Esophagus muscularis mucosa (tissue), 4 donors: ENCODE measurements around the gene PLEKHG4. TPM values are rescaled to one million over a fixed set of nuclear protein-coding genes. Genes with fewer than 3 reads are reported as not detected.

Experiments
- DNase-seq: peaks from one replicate; pipeline ENCODE4 v3.0.0-alpha.2; 2017; ENCODE audit errors: extremely low spot score
- H3K27ac ChIP-seq, 4 donors: fragments of 200-600 bp; sonication (generic); replicated peaks in 1 of 4; 1 replicate in 3 of 4; 2 replicates in 1 of 4; pipeline ENCODE4 v1.5.1; 2016 to 2019; ENCODE audit warnings: mild to moderate bottlenecking in 1 of 4
- H3K27me3 ChIP-seq, 4 donors: fragments of 200-600 bp; sonication (generic); one replicate each; pipeline versions ENCODE4 v1.5.1 to v1.6.0; 2016 to 2019
- H3K36me3 ChIP-seq, 4 donors: fragments of 200-600 bp; sonication (generic); one replicate each; pipeline ENCODE4 v1.5.1; 2016 to 2019
- H3K4me1 ChIP-seq, 4 donors: fragments of 200-600 bp; sonication (generic); one replicate each; pipeline ENCODE4 v1.5.1; 2016 to 2019
- H3K4me3 ChIP-seq, 4 donors: fragments of 200-600 bp; sonication (generic); 1 replicate in 2 of 4; 2 replicates in 2 of 4; pipeline ENCODE4 v1.5.1; 2016 to 2019; ENCODE audit warnings: mild to moderate bottlenecking in 4 of 4, moderate library complexity in 1 of 4
- H3K9me3 ChIP-seq, 4 donors: fragments of 200-600 bp; sonication (generic); 1 replicate in 3 of 4; 2 replicates in 1 of 4; pipeline ENCODE4 v1.5.1; 2016 to 2019
- EP300 ChIP-seq: sonication (generic); formaldehyde crosslinking; IDR thresholded peaks from one replicate; pipeline ENCODE4 v1.6.1; 2017; ENCODE audit warnings: antibody characterized with exemption
- POLR2A ChIP-seq: fragments of 450-650 bp; IDR thresholded peaks from one replicate; pipeline ENCODE4 v1.6.1; 2017; ENCODE audit warnings: antibody characterized with exemption, moderate library complexity, mild to moderate bottlenecking, low read depth
- POLR2AphosphoS5 ChIP-seq, 2 donors: sonication (generic); formaldehyde crosslinking; IDR thresholded peaks; one replicate each; pipeline ENCODE4 v1.6.1; 2017; ENCODE audit warnings: antibody characterized with exemption in 2 of 2
- WGBS: methylation state at CpG from one replicate; pipeline ENCODE4 v1.1.5; 2018; 5-methylcytosine and 5-hydroxymethylcytosine counted together
- intact Hi-C: fragments of 100-400 bp; cut with DNase I; formaldehyde crosslinking; loops from one replicate; pipeline ENCODE4 v1.15.1; 2023
- total RNA-seq, 4 donors: library from RNA; depleted of rRNA; stranded (reverse); fragments of >200 nt; gene quantifications; one replicate each; pipeline versions ENCODE4 v1.1.0 to v1.2.1, GENCODE V29; 2016
- TF ChIP-seq, protein P1 (sequence below), 3 experiments: fragments of 200-600 bp in 2 of 3; fragments of 450-650 bp in 1 of 3; sonication (generic) in 2 of 3; IDR thresholded peaks; one replicate each; pipeline ENCODE4 v1.5.1; 2017 to 2019; ENCODE audit warnings: antibody characterized with exemption in 3 of 3, mild to moderate bottlenecking in 2 of 3, moderate library complexity in 1 of 3

Gene PLEKHG4
- total RNA-seq, 4 donors from 2014 or later: 3.0 to 8.7 (median 3.2) TPM

DNA sequence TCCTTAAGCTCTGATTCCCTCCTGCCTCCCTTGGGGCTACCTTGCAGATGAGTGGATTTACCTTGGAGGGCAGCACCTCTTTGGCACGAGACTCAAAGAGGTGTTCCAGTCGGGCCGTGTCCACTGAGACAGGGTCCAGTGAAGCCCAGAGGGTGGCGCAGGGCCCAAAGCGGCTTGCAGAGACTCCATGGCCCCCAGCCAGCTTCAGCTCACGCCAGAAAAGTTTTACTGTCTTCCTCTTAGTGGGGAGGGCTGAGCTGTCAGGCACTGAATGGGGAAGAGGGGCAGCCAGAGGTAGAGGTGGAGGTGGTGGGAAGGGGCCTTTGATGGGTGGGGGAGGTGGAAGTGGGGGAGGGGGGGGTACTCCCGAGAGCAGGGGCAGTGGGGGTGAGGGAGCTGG is 45.7 kb upstream of the PLEKHG4 start:
- no peaks in the 10 kb centered on the region for H3K27me3 ChIP-seq
- TF ChIP-seq, protein P1, sequence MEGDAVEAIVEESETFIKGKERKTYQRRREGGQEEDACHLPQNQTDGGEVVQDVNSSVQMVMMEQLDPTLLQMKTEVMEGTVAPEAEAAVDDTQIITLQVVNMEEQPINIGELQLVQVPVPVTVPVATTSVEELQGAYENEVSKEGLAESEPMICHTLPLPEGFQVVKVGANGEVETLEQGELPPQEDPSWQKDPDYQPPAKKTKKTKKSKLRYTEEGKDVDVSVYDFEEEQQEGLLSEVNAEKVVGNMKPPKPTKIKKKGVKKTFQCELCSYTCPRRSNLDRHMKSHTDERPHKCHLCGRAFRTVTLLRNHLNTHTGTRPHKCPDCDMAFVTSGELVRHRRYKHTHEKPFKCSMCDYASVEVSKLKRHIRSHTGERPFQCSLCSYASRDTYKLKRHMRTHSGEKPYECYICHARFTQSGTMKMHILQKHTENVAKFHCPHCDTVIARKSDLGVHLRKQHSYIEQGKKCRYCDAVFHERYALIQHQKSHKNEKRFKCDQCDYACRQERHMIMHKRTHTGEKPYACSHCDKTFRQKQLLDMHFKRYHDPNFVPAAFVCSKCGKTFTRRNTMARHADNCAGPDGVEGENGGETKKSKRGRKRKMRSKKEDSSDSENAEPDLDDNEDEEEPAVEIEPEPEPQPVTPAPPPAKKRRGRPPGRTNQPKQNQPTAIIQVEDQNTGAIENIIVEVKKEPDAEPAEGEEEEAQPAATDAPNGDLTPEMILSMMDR (IDR thresholded peaks at IDR 0.05): no peak
- no peak for TF ChIP-seq POLR2AphosphoS5 (IDR thresholded peaks at IDR 0.05)
- intact Hi-C loops: no loop called here
- H3K27ac ChIP-seq: no peak overlapping the region
- no peaks in the 10 kb centered on the region for H3K9me3 ChIP-seq
- 82% methylated on average over 2 of the region's 7 CpGs for WGBS
- DNase-seq: no peak
- H3K36me3 ChIP-seq: peaks cover 61 to 99% (median 95%) of the 10 kb centered on the region in 4 donors
- H3K4me3 ChIP-seq: no peak overlapping the region
- H3K4me1 ChIP-seq: peaks cover 0 to 6% (median 0%) of the 10 kb centered on the region in 4 donors

DNA sequence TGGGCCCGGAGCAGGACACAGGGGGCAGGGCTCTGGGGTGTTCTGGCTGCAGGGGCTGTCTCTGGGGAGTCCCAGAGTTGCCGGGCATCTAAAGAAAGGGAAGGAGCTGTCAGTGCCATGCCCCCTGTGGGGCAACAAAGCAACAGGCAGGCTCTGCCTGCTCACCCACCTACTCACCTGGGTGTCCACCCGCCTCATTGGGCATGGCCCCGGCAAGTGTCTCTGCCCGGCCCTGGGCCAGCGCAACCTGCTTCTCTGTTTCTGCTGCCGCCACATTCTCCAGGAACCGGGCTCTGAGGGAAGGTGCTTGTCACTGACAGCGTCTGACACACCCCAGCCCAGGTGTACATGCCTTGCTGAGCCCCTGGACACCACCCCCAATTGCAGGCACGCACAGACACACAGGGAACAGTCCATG is 45.1 kb upstream of the PLEKHG4 start:
- no peaks in the 10 kb centered on the region for H3K9me3 ChIP-seq
- TF ChIP-seq POLR2A (no peak), POLR2AphosphoS5 (IDR thresholded peaks at IDR 0.05) (no peak), EP300 (no peak)
- TF ChIP-seq, protein P1 (IDR thresholded peaks at IDR 0.05): no peak
- H3K4me3 ChIP-seq: no peak overlapping the region
- no peaks in the 10 kb centered on the region for H3K4me1 ChIP-seq
- no peak for DNase-seq
- no peak overlapping the region for H3K27ac ChIP-seq
- WGBS: 94% methylated on average over 8 of the region's 10 CpGs
- intact Hi-C loops: no loop called here
- no peaks in the 10 kb centered on the region for H3K27me3 ChIP-seq
- H3K36me3 ChIP-seq: peaks cover 61 to 99% (median 95%) of the 10 kb centered on the region in 4 donors

DNA sequence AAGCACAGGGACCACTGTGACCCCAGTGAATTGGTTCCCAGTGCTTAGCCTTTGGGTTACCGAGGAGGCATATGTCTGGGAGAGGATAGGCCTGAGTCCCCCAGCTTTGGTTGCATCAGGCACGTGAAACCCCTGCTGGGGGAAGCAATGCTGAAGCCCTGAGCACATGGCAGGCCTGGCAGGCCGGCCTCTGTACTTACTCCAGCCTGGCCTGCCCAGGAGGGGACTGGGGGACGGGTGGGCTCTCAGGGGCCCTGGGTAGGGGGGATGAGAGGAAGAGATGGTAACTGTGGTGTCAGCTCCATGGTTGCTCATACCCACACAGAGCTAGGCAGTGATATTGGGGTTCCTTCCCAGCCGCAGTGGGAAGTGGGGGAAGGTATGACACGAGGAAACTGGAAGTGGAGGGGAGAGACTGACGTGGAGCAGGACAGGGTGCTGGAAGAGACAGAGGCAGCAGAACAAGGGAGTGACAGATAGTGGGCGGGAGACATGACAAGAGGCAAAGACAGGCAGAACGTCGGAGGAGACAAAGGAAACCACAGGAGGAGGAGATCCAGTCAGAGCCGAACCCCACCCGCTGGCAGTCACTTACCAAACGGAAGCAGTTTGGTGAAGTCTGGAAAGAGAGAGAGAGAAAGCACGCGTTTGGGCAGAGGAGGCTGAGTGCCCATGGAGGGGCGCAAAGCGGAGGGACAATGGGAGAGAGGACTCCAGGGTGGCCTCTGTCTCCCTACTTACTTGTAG is 43.3 kb upstream of the PLEKHG4 start:
- Histone ChIP-seq H3K36me3 (peaks cover 45 to 89% (median 84%) of the 10 kb centered on the region in 4 donors), H3K27me3 (no peaks in the 10 kb centered on the region), H3K4me1 (peaks cover 8 to 10% (median 8%) of the 10 kb centered on the region in 4 donors), H3K9me3 (no peaks in the 10 kb centered on the region), H3K27ac (no peak overlapping the region), H3K4me3 (no peak overlapping the region)
- no peak for DNase-seq
- intact Hi-C loops: no loop called here
- 84% methylated on average over 17 of the region's 17 CpGs for WGBS
- TF ChIP-seq POLR2A (no peak), EP300 (no peak), POLR2AphosphoS5 (IDR thresholded peaks at IDR 0.05) (no peak)
- TF ChIP-seq, protein P1 (IDR thresholded peaks at IDR 0.05): no peak

DNA sequence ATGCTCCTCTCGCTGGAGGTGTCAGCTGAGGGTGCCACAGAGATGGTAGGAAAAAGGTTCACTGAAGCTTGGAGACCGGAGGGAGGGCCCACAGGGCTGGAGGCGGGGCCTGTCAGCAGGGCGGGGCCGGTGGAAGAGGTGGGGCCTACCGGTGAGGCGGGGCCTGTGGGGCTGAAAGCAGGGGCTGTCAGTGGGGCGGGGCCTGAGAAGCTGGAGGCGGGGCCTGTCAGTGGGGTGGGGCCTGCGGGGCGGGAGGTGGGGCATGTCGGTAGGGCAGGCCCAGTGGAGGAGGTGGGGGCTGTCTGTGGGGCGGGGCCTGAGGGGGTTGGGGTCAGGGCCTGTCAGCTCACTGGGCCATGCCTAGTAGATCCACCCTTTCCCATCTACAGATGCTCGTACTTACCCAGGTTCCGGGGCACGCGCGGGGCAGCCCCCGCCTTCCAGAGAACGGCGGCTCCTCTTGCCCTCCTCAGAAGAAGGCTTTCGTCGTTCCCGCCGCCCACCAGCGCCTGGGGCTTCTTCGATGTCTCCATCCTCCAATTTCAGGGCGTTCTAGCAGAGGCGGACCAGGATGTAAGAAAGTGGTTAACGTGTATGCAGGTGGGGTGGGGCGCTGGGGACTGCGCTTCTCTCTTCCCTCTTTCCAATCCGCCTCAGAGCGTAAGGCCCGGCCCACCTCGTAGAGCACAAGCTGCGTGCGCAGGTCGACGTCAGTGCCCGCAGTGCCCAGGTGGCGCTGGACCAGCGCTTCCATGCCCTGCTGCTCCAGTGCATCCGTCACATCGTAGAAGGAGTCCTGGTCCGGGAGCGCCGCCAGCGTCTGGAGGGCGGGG is 42.6 kb upstream of the PLEKHG4 start:
- Histone ChIP-seq H3K27ac (no peak overlapping the region), H3K27me3 (no peaks in the 10 kb centered on the region), H3K9me3 (no peaks in the 10 kb centered on the region), H3K4me3 (no peak overlapping the region), H3K4me1 (peaks cover 15 to 18% (median 16%) of the 10 kb centered on the region in 4 donors), H3K36me3 (peaks cover 42 to 81% (median 76%) of the 10 kb centered on the region in 4 donors)
- WGBS: 73% methylated on average over 31 of the region's 50 CpGs
- TF ChIP-seq EP300: no peak
- TF ChIP-seq, protein P1 (IDR thresholded peaks at IDR 0.05): no peak
- no peak for TF ChIP-seq POLR2A
- TF ChIP-seq POLR2AphosphoS5 (IDR thresholded peaks at IDR 0.05): no peak
- intact Hi-C loops: no loop called here
- DNase-seq: no peak
